ENCODE measurements around the gene GSTM2. TPM values are rescaled to one million over a fixed set of nuclear protein-coding genes. Genes with fewer than 3 reads are reported as not detected.
A peak's percentile ranks its signal among the peaks of the same experiment; 100 is the strongest.

Gene GSTM2
- total and polyA plus RNA-seq, 2 donors (not counting 1 experiment from before 2014, with no cell fraction given), result 42.9 to 94.4 TPM

DNA sequence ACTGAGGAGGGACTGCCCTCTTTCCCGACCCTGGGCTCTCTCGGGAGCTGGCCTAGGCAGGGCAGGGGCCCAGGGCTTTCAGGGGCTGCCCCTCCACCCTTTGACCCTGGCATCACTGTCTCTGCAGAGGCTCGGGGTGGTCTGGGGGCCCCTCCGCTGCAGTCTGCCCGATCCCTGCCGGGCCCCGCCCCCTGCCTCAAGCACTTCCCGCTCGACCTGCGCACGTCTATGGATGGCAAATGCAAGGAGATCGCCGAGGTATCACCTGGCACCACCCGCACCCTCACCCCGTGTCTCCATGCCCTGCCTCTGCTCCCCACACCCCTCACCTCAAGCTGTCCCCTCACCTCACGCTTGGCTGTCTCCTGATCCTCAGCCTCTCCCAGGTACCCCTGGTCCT lies 42.7 kb upstream of the GSTM2 start:
- H3K79me2 ChIP-seq (ENCODE audit: control insufficient read depth, insufficient read depth, low read length), result peaks cover 37% of the 10 kb centered on the region
- CTCF ChIA-PET, result interaction anchor here (1.7 to 7.3 kb wide), 5 partner anchors 15 to 359 kb away, joined by 6 to 64 read pairs (median 13); partner anchors contain the start of genes AHCYL1 and GNAI3
- peaks cover 48% of the 10 kb centered on the region for H3K4me1 Mint-ChIP-seq

More for the DNA sequence above, 42.7 kb upstream of the GSTM2 start:
- H3K9me3 Mint-ChIP-seq (ENCODE audit: insufficient read depth), result no peaks in the 10 kb centered on the region
- H3K4me3 Mint-ChIP-seq, result no peak overlapping the region
- ATAC-seq (ENCODE audit: low read depth), result no peak
- H3K27ac ChIP-seq (ENCODE audit: low read length in 2 of 2), result peak overlapping the region; percentile 60 to 64
- peaks cover 0 to 37% of the 10 kb centered on the region in 2 experiments for H3K36me3 ChIP-seq (replicated peaks in 1 of 2; ENCODE audit: control extremely low read depth in 1 of 2, control insufficient read depth in 1 of 2, extremely low read depth in 1 of 2, insufficient read depth in 2 of 2, low read length in 1 of 2)
- no peaks in the 10 kb centered on the region for H3K27me3 Mint-ChIP-seq
- peaks cover 8% of the 10 kb centered on the region for H4K20me1 ChIP-seq (ENCODE audit: control insufficient read depth, insufficient read depth, low read length, poor library complexity, severe bottlenecking)
- TF ChIP-seq, protein P1, sequence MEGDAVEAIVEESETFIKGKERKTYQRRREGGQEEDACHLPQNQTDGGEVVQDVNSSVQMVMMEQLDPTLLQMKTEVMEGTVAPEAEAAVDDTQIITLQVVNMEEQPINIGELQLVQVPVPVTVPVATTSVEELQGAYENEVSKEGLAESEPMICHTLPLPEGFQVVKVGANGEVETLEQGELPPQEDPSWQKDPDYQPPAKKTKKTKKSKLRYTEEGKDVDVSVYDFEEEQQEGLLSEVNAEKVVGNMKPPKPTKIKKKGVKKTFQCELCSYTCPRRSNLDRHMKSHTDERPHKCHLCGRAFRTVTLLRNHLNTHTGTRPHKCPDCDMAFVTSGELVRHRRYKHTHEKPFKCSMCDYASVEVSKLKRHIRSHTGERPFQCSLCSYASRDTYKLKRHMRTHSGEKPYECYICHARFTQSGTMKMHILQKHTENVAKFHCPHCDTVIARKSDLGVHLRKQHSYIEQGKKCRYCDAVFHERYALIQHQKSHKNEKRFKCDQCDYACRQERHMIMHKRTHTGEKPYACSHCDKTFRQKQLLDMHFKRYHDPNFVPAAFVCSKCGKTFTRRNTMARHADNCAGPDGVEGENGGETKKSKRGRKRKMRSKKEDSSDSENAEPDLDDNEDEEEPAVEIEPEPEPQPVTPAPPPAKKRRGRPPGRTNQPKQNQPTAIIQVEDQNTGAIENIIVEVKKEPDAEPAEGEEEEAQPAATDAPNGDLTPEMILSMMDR (IDR thresholded peaks at IDR 0.05), result no peak
- TF ChIP-seq EZH2 (IDR thresholded peaks at IDR 0.05; ENCODE audit: borderline replicate concordance, insufficient read depth, low read depth, low read length, poor library complexity, severe bottlenecking), result no peak
- H3K4me2 ChIP-seq (replicated peaks; ENCODE audit: low read depth, low read length, poor library complexity, severe bottlenecking), result no peak overlapping the region
- WGBS (ENCODE audit: insufficient coverage), result 95% methylated on average over 16 of the region's 16 CpGs
- peak overlapping the region; percentile 88 for H3K27ac Mint-ChIP-seq
- H2AFZ ChIP-seq (ENCODE audit: insufficient read depth, low read depth, low read length, poor library complexity, severe bottlenecking), result no peak overlapping the region
- H3K9me3 ChIP-seq (ENCODE audit: control extremely low read depth in 1 of 3, control insufficient read depth in 2 of 3, insufficient read depth in 1 of 3, low read length in 2 of 3), result no peaks in the 10 kb centered on the region
- no peak overlapping the region for H3K4me3 ChIP-seq (ENCODE audit: control extremely low read depth in 1 of 5, extremely low read depth in 1 of 5, insufficient read depth in 1 of 5, low read depth in 2 of 5, low read length in 4 of 5)
- POLR2A ChIA-PET, result interaction anchor here (0.9 to 1.8 kb wide), 3 partner anchors 20 to 78 kb away, joined by 3 to 4 read pairs (median 3); partner anchors contain the start of gene GNAI3
- no peaks in the 10 kb centered on the region for H3K27me3 ChIP-seq (replicated peaks in 1 of 4; ENCODE audit: control extremely low read depth in 1 of 4, control insufficient read depth in 3 of 4, insufficient read depth in 4 of 4, low read length in 3 of 4)
- intact Hi-C loops (cut with micrococcal nuclease), result no loop called here
- DNase-seq, result no peak
- H3K4me1 ChIP-seq (ENCODE audit: control insufficient read depth in 2 of 2, insufficient read depth in 2 of 2, low read length in 2 of 2), result peaks cover 37 to 48% of the 10 kb centered on the region in 2 donors
- no peak overlapping the region for H3K9ac ChIP-seq (ENCODE audit: low read length)
